ENCODE data around the gene KCNMA1. TPM values are rescaled to one million over a fixed set of nuclear protein-coding genes. Genes with fewer than 3 reads are reported as not detected.
"Not testable (repeated sequence)": the region's sequence is repeated elsewhere in the genome, so short reads cannot be mapped to it uniquely, and the experiment has no call there.

Gene KCNMA1
- total RNA-seq: 10 to 100 TPM; 29.1 to 37.9 TPM

DNA sequence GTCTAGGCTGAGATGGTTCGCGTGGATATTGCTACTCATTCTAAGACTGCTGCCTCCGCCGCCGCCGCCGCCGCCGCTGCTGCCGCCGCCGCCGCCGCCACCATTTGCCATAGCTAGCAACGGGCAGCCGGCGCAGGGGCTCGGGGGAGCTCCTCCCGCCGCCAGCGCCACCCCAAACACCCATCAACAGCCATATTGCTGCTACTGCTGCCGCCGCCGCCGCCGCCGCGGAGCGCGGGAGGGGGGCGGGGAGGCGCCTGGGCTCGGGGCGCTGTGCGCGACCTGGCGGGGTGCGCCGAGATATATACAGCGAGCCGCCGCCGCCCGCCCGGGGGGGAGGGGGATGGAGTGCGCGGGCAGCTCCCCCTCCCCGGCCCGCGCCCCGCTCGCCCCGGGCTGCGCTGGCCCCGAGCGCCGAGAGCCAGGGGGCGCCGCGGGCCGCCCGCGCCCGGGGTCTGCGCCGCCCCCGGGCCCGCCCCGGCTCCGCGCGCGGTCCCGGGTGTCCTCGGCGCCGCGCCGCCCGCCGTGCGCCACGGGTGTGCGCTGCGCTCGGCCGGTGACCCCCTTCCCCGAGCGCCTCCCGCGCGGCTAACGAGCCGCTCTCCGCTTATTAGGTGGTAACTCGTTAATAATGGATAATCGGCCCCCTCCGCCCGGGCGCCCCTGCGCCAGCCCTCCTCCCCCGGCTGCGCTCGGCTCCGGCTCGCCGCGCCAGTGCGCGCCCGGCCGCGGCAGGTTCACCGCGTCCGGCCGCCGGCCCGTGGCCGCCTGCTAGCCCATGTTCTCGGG is at the start of gene KCNMA1:
Gene KCNMA1, minus strand, starts transcription at position 277 of the 789 bp plus-strand sequence.
- Histone ChIP-seq H3K36me3 (no peaks in the 10 kb centered on the region), H3K4me1 (replicated peaks) (no peaks in the 10 kb centered on the region), H3K27ac (peak within 1 kb of the TSS; percentile 63 to 66), H3K4me3 (peak within 1 kb of the TSS; percentile 48 to 50), H3K27me3 (replicated peaks; ENCODE audit: insufficient read depth) (peaks cover 18% of the 10 kb centered on the region), H3K9me3 (no peaks in the 10 kb centered on the region)
- no peak for DNase-seq (ENCODE audit: low spot score)
- intact Hi-C loops (cut with DNase I): loop anchor here (5.0 kb wide), 3 partner anchors 45 to 245 kb away; no protein-coding TSS in a partner anchor
- under 1% methylated on average over 65 of the region's 121 CpGs for WGBS
- TF ChIP-seq, protein P1, sequence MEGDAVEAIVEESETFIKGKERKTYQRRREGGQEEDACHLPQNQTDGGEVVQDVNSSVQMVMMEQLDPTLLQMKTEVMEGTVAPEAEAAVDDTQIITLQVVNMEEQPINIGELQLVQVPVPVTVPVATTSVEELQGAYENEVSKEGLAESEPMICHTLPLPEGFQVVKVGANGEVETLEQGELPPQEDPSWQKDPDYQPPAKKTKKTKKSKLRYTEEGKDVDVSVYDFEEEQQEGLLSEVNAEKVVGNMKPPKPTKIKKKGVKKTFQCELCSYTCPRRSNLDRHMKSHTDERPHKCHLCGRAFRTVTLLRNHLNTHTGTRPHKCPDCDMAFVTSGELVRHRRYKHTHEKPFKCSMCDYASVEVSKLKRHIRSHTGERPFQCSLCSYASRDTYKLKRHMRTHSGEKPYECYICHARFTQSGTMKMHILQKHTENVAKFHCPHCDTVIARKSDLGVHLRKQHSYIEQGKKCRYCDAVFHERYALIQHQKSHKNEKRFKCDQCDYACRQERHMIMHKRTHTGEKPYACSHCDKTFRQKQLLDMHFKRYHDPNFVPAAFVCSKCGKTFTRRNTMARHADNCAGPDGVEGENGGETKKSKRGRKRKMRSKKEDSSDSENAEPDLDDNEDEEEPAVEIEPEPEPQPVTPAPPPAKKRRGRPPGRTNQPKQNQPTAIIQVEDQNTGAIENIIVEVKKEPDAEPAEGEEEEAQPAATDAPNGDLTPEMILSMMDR (IDR thresholded peaks at IDR 0.05): peak in 2 of 4 experiments; percentile 20 to 35
- no peak for TF ChIP-seq POLR2A (IDR thresholded peaks at IDR 0.05)

DNA sequence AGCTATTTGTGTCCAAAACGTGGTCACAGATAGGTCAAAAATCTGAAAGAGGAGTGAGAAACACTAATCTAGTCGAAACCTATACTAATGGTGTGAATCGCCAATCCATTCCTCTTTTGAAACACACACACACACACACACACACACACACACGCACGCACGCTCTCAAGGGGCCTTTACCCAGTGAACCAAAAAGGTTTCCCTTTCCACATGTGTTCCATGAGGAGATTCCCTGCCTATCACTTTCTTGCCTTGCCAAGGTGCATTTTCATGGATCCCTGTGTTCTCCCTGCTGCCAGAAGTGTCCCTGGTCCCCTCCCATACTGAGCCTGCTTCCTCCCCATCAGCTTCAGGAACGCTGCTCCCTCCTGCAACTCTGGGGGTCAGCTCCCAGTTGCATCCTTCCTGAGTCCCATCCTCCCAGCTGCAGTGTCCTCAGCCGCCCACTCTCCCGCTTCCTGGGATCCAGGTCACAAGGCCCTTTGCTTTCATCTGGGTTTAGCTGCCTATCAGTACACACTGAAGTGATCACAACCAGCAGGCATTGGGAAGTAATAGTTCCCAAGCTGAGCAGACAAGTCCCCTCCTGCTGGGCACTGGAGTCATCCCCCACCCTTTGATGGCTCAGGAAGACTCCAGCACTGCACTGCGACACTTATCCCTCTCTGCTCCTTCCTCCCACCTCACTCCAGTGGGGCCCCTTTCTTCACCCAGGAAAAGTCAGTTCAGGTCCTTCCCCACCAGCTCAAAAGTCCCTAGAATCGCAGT is 49.2 kb upstream of the KCNMA1 start:
- no peak for DNase-seq (ENCODE audit: low spot score)
- Histone ChIP-seq H3K9me3 (no peaks in the 10 kb centered on the region), H3K4me3 (no peak overlapping the region), H3K36me3 (no peaks in the 10 kb centered on the region), H3K4me1 (replicated peaks) (no peaks in the 10 kb centered on the region), H3K27me3 (replicated peaks; ENCODE audit: insufficient read depth) (no peaks in the 10 kb centered on the region), H3K27ac (no peak overlapping the region)
- intact Hi-C loops (cut with DNase I): no loop called here
- TF ChIP-seq POLR2AphosphoS5 (IDR thresholded peaks at IDR 0.05) (no peak), POLR2A (IDR thresholded peaks at IDR 0.05) (no peak)
- TF ChIP-seq, protein P1 (IDR thresholded peaks at IDR 0.05): no peak
- WGBS: 84% methylated on average over 11 of the region's 11 CpGs

DNA sequence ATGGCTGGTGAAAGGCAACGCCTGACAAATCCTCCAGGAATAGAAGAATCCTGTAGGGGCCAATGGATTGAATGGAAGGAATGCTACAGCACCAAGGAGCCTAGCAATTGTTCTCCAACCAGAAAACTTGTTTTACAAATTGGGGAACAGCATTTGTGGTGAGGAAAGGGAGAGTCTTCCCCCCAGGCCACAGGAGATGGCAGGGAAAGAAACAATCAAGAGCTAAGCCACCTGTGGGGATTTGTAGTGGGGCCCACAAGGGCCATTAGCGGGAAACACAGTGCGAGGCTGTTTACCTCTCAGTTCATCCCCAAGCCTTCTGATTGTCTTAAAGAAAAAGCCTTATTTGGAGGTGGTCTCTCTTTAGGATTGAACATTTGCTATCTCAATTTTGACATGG is 48.5 kb upstream of the KCNMA1 start:
- Histone ChIP-seq H3K27me3 (replicated peaks; ENCODE audit: insufficient read depth) (no peaks in the 10 kb centered on the region), H3K27ac (no peak overlapping the region), H3K4me1 (replicated peaks) (no peaks in the 10 kb centered on the region), H3K36me3 (no peaks in the 10 kb centered on the region), H3K4me3 (no peak overlapping the region), H3K9me3 (no peaks in the 10 kb centered on the region)
- intact Hi-C loops (cut with DNase I): no loop called here
- 81% methylated on average over 3 of the region's 3 CpGs for WGBS
- TF ChIP-seq, protein P1 (IDR thresholded peaks at IDR 0.05): no peak
- TF ChIP-seq POLR2AphosphoS5 (IDR thresholded peaks at IDR 0.05) (no peak), POLR2A (IDR thresholded peaks at IDR 0.05) (no peak)
- no peak for DNase-seq (ENCODE audit: low spot score)

DNA sequence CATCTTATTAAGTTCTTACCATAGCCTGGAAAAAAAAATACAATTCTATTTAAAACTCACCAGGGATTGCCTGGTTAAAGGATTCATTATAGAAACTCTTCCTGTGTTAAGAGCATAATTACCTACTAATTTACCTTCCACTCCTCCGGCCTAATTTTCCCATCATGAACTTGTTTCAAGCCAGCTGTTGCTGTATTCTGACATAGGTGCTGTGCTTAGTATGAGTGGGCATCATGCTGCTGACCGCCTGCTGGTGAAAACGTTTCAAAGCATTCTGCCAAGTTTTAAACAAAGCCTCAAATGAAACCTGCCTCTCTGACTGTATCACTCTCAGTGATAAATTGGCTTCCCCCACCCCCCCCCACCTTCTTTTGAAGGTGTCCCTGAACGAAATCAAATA is 47.8 kb upstream of the KCNMA1 start:
- TF ChIP-seq, protein P1 (IDR thresholded peaks at IDR 0.05): no peak
- TF ChIP-seq POLR2AphosphoS5 (IDR thresholded peaks at IDR 0.05) (no peak), POLR2A (IDR thresholded peaks at IDR 0.05) (no peak)
- Histone ChIP-seq H3K4me3 (no peak overlapping the region), H3K36me3 (no peaks in the 10 kb centered on the region), H3K27ac (no peak overlapping the region), H3K9me3 (no peaks in the 10 kb centered on the region), H3K27me3 (replicated peaks; ENCODE audit: insufficient read depth) (no peaks in the 10 kb centered on the region), H3K4me1 (replicated peaks) (no peaks in the 10 kb centered on the region)
- 63% methylated on average over 4 of the region's 4 CpGs for WGBS
- DNase-seq (ENCODE audit: low spot score): no peak
- intact Hi-C loops (cut with DNase I): no loop called here

DNA sequence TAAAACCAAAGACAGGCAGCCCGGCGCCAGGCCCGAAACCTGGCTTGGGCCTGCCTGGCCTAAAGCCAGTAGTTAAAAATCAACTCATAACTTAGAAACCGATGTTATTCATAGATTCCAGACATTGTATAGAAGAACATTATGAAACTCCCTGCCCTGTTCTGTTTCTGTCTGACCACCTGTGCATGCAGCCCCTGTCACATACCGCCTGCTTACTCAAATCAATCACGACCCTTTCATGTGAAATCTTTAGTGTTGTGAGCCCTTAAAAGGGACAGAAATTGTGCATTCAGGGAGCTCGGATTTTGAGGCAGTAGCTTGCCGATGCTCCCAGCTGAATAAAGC is 45.5 kb upstream of the KCNMA1 start:
- H3K36me3 ChIP-seq; H3K4me3 ChIP-seq; H3K4me1 ChIP-seq (replicated peaks); H3K27me3 ChIP-seq (replicated peaks; ENCODE audit: insufficient read depth); intact Hi-C loops (cut with DNase I); DNase-seq (ENCODE audit: low spot score); H3K9me3 ChIP-seq: not testable (repeated sequence)
- peak overlapping the region in 1 of 2 donors; percentile 11 for H3K27ac ChIP-seq
- WGBS: 47% methylated on average over 8 of the region's 8 CpGs
